NCI-H2081 treated with DMSO at 0.1 percent for 48 hours (cell line): ENCODE measurements around the gene CCDC144A.
A peak's percentile ranks its signal among the peaks of the same experiment; 100 is the strongest.
"Not testable (repeated sequence)": the region's sequence is repeated elsewhere in the genome, so short reads cannot be mapped to it uniquely, and the experiment has no call there.

Experiments used
- DNase-seq: peaks from one replicate; lab custom pipeline; 2025; lab: John Stamatoyannopoulos, UW

Gene CCDC144A

DNA sequence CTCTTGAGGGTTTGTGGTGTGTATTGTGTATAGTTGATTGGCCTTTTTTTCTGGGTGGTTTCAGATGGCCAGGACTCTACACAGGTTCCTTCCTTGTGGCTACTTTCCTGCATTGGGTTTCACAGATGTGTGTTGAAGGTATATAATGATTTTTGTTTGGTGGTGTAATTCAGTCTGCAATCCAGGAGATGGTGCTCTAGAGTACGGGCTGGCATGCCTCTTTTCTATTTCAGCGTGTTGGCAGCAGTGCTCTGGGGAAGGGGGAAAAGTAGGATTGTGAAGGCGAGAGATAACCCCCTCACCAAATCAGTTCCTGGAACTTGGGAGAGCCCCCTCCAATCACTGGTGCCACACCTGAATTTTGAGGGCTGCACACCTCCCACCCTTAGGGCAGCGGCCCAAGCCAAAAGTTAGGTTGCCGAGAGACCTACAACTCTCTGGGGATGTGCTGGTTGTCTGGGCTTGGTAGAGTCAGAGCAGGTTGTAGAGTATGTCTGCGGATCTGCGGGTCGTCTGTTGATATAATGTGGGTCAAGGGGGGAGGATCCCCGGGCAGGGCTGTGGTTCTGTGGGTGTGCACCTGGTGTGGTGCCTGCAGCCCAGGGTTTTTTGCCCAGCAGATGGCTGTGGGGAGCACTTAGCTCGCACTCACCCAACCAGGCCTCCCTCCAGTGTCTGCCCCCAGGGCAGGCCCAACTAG is 61.3 kb downstream of the CCDC144A start:
- peak; percentile 4 for DNase-seq

DNA sequence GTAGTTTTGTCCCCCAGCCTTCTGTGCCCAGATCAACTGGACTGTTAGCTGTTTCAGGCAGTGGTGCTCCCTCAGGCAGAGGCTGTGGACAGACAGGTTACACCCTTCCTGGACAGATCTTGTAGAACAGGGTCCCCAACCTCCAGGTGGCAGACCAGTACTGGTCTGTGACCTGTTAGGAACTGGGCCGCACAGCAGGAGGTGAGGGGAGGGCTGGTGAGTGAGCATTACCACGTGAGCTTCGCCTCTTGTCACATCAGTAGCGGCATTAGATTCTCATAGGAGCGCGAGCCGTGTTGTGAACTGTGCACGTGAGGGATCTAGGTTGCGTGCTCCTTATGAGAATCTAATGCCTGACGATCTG is 61.9 kb downstream of the CCDC144A start:
- DNase-seq, result not testable (repeated sequence)

DNA sequence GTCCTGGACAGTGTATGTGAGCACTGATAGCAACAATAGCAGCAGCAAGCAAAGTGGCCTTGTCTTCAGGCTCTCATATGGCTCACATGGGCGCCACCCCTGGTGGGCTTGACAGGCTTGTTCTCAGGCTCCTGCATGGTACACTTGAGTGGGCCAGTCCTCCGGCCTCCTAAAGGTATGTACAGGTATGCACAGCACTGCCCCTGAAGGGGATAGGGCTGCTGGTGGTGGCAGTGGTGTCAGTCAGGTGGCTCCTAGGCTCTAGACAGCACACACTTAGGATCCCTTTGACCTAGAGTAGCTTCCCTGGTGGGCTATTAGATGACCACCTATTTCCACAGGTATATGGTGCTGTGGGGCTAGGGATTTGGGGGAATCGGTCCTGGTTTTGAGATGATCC is 67.5 kb downstream of the CCDC144A start:
- not testable (repeated sequence) for DNase-seq

DNA sequence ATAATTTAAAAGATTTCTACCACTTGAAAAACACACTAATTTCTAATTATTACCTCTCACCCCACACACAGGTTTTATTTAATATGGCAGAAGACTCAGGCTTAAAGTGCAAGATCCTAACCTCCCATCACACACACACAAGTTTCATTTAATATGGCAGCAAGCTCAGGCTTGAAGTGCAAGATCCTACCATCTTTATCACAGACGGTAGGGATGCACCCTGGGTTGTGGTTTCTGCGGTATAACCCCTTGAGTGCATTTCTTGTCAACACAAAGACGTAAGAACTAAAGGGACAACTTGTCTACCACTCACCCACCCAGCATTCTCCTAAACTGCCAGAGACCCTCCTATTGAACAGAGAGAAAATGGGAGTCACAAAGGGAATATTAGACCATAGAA is 68.1 kb downstream of the CCDC144A start:
- not testable (repeated sequence) for DNase-seq

DNA sequence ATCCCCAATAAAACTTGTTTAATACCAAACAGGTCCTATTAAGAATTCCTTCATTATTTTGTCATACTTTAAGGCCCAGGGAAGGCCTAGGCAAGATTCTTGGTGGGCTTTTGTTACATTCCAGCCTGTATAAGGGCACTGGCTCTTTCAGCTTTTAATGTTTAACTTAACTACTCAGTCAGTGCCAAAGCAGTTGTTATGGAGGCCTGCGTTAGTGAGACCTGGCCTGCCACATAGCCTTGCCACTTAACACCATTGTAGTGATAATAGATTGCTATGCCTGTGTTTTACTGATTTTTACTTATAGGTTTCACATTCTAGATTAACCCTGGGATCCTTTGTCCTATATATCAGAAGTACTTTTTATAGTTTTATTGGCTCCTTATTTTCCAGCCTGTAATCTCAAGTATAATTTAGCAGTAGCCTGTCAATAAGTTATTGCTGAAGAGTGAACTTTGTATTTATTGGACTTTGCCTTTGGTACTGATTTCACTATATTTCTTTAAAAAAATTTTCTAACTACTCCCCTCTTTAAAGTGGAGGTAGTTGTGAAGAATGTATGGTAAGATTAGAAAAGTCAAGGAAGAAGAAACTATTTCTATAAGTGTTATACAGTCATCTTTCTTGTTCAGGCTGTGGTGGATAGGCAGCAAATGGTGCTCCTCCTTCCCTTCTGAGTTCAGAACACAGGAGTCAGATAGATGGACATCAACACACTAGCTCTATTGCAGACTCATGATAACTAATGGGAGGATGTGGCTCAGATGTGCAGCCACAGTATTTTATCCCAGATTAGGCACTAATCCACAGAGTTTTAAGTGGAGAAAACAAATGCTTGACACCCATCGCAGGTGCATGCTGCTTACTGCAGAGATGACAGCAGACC is 78.5 kb downstream of the CCDC144A start:
- DNase-seq, result not testable (repeated sequence)

DNA sequence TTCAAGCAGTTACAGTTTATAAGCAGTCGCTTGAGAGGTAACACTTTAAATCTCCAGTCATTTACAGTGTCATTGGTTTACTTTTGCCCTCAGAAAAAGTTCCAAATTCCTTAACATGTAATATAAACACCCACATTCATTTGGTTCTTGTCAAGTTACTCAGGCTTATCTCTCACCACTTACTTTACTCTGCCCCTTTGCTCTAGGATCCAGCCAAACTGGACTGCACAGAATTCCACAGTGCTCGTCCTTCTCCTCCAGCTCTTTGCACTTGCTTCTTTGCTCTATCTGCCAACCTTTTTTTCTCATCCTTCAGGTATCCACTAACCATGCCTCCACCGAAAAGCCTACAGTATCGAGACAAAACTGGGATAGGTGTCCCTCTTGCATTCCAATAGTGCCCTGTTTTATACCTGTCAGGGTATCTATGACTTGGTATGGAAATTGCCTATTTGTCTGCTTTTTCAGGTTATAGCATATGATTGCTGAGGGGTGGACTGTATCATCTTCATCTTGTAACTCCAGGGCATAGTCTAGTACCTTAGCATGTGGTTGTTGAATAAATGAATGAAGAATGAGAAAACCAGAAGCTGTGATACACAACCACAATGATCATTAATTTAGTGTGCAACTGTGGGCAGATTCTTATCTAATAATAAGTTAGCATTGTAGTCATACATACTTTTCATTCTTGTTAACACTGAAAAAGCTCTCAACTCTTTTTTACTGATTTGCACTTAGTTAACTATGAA is 82.5 kb downstream of the CCDC144A start:
- DNase-seq, result not testable (repeated sequence)

DNA sequence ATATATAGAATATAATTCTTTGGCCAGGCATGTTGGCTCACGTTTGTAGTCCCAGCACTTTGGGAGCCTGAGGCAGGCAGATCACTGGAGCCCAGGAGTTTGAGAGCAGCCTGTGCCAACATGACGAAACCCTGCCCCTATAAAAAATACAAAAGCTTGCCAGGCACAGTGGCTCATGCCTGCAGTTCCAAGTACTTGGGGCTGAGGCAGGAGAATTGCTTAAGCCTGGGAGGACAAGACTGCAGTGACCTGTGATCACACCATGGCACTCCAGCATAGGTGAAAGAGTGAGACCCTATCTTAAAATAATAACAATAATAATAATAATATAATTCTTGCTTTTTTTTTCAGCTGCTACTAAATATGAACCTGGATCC is 83.1 kb downstream of the CCDC144A start:
- not testable (repeated sequence) for DNase-seq

DNA sequence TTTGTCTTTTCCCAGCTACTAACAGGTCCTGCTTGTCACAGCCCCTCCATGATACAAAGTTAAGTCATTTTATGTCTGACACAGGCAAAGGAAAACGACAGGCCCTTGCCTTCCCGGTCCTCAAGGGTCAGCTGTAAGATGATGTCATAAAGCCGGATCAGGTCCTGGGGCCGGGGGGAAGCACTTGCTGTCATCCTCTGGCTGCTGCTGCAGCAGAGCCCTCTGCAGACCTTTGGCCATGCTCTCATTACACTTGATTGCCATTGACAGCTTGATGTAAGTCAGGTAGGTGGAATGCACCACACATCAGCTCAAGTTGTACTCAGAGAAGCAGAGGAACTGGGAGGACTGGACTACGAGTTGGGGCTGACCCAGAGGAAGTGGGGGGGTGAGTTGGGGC is 97.8 kb downstream of the CCDC144A start:
- DNase-seq, result not testable (repeated sequence)

DNA sequence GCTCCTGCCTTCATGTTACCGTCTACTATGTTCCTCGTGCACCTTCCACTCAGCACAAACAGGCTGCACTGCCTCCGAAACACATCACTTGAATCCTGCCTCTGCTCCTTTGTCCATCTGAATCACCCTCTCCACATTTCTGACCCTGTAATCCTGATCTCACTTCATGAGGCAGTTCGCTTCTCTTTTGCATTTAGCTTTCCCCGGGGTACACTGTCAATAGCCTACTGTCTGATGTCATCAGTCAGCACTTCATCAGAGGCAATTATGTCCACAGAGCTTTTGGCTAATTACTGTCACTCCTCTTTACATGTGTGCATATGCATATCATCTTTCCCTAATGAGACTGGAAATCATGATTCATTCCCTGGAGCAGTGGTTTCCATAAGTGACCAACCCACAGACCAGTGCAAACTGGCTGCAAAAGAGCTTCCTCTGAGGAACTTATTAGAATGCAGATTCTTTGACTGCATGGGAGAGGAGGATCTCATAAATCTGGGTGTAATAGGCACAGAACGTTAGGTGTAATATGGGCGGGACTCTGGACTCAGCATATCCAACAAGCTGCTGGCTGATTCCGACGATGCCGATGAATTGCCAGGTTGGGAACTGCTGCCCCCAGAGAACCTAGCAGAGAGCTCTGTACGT is 99.0 kb downstream of the CCDC144A start:
- not testable (repeated sequence) for DNase-seq

DNA sequence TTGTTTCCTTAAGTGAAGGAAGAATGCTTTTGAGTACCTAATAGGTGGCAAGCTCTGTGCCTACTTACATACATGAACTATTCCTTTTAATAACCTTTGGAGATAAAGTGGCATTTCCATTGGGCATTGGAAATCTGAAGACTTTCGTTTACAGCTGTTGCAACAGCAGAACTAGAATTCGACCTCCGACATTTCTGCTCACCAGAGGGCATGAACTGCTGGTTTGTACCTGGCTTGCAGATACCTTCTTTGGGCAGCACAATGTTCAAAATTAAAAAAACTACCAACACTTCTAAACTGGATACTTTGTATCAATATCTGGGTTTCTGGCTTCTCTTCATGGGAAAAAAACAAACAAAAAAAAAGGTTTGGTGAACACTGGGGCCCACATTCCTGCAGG is 99.6 kb downstream of the CCDC144A start:
- not testable (repeated sequence) for DNase-seq

DNA sequence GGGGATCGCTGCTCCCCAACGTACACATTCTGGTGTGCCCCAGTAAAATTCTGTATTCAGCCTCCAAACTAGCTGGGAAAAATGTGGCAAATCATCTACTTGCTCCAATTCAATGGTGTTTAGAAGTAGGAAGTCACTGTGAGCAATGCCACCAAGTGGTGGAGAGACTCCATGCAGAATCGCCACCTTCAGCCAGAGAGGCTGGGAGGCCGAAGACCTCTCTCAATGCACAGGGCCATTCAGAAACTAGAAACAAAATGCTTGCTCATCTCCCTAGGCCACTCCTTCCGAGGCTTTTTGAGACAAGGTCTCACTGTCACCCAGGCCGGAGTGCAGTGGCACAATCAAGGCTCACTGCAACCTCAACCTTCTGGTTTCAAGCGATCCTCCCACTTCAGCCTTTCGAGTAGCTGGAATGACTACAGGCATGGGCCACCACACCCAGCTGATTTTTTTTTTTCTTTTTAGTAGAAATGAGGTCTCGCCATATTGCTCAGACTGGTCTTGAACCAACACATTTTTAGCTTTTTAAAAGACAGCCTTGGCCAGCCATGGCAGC is 100.4 kb downstream of the CCDC144A start:
- DNase-seq, result not testable (repeated sequence)

DNA sequence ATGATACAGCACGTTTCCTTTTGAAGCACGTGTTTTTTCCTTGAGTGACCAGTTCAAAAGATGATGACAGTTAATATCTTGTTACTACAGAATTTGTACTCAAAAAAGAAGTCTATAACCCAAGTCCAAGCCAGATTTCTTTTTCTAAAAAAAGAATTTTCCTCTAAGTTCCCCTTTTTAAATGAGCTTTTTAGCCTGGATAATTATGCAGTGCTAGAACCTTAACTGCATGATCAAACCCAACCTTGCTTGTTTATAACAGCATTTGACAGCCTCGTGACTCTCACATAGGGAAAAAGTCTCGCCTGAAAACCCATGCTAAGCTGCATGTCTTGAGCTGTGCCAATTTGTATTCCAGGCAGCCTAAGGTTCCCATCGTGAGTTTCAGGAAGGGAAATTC is 104.2 kb downstream of the CCDC144A start:
- DNase-seq, result not testable (repeated sequence)

DNA sequence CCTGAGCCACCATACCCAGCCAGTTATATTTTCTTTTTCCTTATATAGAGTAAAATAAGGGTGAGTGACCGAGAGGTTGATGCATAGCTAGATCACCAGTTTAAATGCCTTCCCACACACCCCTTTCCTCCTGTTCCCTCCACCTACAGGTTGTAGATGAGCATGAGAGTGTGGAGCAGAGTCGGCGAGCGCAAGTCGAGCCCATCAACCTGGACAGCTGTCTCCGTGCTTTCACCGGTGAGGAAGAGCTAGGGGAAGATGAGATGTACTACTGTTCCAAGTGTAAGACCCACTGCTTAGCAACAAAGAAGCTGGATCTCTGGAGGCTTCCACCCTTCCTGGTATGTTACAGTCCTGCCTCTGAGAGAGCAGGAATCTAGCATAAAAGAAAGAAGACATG is 105.9 kb downstream of the CCDC144A start:
- DNase-seq, result not testable (repeated sequence)

DNA sequence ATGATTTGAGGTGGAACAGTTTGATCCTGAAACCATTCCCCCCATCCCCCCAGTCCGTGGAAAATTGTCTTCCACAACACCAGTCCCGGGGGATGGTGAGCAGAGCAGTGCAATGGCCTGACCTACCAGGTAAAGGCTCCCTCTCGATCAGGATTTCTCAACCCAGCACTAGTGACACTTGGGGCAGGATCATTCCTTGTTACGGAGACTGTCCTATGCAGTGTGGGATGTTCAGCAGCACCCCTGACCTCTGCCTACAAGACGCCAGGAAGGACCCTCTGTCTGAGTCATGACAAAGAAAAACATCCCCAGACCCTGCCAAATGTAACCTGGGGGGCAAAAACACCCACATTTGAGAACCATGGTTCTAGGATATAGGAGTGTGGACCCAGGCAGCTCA is 114.8 kb downstream of the CCDC144A start:
- DNase-seq, result not testable (repeated sequence)

DNA sequence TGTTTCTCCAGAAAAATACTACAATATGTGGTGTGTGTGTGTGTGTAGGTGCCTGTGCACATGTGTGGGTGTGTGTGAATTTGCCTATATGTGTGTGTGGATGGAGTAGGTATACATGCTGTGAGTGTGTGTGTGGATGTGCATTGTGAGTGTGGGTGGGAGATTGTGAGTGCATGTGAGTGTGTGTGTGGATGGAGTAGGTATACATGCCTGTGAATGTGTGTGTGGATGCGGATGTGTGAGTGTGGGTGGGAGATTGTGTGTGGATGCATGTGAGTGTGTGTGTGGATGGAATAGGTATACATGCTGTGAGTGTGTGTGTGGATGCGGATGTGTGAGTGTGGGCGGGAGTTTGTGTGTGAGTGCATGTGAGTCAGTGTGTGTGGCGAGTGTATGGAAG is 116.6 kb downstream of the CCDC144A start:
- DNase-seq, result not testable (repeated sequence)

DNA sequence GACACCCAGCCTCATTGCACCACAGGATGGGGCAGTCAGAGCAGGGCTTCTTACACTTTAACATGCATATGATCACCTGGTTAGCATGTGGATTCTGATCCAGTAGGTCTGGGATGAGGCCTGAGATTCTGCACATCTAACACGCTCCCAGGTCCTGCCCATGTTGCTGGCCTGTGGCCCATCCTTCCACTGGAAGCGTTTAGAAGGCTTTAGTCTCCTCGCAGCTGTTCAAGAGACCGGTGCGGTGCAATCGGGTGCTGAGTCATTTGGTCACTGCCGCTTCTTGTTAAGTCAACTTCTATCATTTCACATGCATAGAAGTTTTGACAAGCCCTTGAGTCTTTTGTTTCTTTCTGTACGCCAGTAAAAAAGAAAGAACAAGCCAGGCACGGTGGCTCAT is 117.6 kb downstream of the CCDC144A start:
- DNase-seq, result not testable (repeated sequence)

DNA sequence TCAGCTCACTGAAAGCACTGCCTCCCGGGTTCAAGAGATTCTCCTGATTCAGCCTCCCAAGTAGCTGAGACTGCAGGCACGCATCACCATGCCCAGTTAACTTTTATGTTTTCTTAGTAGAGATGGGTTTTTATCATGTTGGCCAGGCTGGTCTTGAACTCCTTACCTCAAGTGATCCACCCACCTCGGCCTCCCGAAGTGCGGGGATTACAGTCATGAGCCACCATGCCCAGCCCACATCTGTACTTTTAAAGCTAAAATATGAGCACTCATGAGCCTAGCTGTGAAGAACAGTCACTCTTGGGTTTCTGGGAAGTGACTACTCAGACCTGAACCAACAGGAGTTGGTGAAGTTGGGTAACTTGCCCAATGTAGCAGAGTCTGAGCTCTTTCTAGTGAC is 120.2 kb downstream of the CCDC144A start:
- not testable (repeated sequence) for DNase-seq

DNA sequence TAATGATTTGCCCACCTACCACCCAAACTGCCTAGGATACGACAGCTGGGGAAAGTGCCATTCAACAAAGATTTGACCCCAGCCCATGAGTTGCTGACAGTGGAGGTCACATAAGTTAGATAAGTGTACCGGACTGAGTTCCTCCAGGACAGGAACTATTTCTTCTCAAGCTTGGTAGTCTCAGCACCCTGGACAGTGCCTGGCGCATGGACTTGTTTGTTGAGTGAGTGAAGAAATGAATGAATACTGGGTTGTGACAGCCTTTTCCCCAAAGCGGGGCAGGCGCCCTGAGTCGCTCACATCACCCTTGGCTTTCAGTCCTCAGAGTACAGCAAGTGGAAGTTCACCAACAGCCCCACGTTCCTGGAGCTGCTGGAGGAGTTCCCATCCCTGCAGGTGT is 122.1 kb downstream of the CCDC144A start:
- not testable (repeated sequence) for DNase-seq

DNA sequence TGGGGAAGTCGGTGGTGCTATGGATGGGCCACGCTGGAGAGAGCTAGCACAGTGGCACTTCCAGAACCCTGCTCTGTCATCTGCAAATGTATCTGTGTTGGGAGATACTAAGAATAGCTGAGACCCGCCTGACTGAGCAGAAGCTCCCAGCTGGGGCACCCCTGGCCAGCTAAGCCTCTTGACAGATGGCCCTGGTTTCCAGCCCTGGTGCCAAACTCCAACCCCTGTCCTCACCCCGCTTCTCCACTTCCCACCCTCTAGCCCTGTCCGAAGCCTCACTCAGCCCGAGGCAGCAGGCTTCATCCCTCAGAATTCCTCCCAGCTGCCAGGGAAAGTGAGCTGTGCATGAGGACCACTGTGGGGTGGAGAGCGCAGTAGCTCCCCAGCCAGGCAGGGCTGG is 124.4 kb downstream of the CCDC144A start:
- no peak for DNase-seq

DNA sequence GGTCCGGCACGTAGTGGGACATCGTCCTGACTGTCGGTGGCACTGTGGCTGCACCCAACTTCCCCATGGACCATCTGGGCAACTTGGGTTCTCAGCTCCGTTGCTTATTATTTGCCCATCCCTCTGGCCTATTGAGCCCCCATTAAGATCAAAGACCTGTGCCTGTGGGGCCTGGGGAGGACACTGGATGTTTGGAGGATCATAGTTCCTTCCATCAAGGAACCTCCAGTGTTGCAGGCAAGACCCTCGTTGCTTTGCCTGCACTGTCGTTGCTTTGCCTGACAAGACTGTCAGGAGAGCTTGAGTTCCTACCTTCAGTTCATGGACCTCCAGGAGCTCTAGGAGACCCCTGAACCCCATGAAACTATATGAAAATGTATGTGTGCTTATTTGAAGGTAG is 127.2 kb downstream of the CCDC144A start:
- no peak for DNase-seq

DNA sequence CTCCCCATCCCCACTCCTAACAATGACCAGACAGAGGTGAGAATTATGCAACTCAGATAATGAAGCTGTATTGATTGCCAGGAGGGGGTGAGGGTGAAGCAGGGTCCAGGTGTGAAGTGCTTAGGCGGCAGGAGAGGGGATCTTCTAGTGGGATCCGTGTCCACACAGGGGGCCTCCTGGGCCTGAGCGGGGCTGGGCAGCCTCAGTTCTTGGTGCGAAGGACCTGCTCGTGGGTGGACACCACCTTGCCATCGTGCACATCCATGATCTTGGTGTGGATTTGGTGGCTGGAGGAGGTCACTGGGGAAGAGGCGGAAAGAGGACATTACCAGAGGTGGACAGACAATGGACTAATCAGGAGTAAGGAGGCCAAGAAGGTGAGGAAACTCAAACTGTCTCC is 127.9 kb downstream of the CCDC144A start:
- not testable (repeated sequence) for DNase-seq

DNA sequence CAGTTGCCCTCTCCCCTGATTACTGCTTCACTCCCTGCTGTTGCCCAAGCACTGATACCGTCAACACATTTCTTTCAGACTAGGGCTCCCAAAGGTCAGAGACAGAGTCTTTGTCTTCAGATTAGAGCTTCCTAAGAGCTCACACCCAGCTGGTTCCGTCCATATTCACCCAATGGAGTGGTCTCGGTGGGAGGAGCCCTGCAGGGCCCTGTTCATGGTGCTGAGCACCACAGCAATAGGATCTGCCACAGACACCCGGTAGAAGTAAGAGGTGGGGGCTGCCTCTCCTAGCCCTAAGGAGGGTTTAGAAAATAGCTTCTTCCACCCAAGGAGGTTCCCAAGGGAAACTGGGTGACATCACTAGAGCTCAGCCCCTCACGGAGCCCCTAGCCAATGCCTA is 128.3 kb downstream of the CCDC144A start:
- DNase-seq, result no peak
